HG02973 (cell line): ENCODE results near the gene BMI1.
A peak's percentile ranks its signal among the peaks of the same experiment; 100 is the strongest.
"Not testable (repeated sequence)": the region's sequence is repeated elsewhere in the genome, so short reads cannot be mapped to it uniquely, and the experiment has no call there.

Experiments
- ATAC-seq: cut with Tn5 transposase; IDR thresholded peaks from one replicate; pipeline ENCODE4 v1.9.1; 2021; ENCODE audit warnings: moderate library complexity; ENCODE audit not compliant: unreplicated experiment

Gene BMI1

DNA sequence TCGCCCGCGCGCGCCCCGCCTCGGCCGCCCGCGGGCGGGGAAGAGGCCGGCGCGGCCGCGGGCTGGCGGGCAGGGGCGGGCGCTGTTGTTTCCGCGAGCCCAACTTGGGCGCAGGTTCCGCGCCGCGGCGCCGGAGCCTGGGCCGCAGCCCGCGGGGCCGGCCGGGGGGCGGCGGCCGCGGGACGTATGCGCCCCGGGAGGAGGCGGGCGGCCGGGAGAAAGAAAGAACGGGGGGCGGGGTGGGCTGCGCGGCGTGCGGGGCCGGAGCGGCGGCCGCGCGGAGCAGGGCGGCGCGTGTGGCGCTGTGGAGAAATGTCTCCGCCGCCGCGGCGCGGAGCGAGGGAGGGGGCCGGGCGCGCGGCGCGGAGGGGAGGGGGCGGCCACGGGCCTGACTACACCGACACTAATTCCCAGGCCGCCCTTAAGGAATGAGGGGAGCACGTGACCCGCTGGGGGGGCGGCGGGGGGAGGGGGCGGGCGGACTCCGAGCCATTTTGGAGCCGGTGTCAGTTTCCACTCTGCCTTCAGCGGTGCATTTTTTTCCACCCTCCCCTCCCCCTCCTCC is at the start of gene BMI1:
Gene BMI1 (plus strand): TSS at position 509 of the 565 bp plus-strand sequence. CDS start 5,351 bp downstream, outside the sequence.
- ATAC-seq = peak; percentile 21

DNA sequence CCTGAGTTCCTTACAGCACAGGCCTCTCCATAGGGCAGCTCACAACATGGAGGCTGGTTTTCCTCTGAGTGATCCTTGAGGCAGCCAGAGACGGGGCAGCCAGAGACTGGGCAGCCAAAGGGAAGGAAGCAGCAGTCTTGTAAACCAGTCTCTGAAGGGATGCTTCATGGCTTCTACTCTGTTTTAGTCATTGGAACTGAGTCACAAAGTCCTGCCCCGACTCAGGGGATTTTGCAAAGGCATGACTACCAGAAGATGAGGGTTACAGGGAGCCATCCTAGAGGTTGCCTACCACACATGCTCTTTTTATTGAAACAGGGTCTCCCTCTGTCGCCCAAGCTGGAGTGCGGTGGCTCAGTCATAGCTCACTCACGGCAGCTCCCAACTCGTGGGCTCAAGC is 49.1 kb upstream of the BMI1 start:
- no peak for ATAC-seq

DNA sequence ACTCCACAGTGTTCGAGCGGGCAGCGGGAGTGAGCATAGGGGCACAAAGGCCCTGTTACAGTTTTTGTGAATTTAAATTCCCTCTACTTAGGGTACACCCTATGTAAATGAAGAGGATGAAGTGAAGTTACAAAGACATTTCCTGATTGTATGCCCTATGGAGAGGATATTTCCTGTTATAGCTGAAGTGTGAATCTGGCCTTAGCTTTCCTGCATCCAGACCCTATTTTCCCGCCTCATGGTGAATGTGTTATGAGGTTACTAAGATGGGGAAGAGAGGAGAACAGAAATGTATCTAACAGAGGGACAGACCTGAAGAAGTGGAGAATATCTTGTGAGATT is 42.5 kb upstream of the BMI1 start:
- ATAC-seq = no peak

DNA sequence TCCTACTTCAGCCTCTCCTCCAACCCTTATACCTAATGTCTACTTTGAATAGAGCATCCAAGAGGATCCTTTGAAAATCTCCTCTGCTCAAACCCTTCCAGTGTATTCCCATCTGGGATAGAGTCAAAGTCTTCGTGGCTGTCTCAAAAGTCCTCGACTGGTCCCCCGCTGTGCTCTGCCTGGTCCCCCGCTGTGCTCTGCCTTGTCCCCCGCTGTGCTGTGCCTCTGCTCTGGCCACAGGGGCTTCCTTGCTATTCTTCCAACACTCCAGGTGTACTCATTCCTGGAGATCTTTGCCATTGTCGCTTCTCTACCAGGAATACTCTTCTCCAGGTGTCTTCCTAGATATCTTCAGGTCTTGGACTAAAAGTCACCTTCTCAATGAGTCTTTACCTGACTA is 40.8 kb upstream of the BMI1 start:
- ATAC-seq = no peak

DNA sequence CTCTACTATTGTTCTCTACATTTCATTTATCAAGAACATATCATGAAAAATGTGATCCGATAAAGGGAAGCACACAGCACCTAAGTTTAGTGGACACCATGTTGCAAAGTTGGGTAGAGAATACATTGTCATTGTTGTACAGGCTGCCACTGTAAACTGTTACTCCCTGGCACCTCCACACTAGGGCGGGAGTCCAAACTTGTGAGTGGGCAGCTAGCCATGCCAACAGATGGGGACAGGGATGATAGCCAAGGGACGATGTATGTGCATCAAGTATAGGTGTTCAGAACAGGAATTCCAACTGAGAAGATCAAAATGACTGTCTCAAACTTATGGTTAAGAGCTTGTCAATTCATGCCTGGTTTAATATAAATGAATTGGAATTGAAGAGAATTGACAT is 35.8 kb upstream of the BMI1 start:
- no peak for ATAC-seq

DNA sequence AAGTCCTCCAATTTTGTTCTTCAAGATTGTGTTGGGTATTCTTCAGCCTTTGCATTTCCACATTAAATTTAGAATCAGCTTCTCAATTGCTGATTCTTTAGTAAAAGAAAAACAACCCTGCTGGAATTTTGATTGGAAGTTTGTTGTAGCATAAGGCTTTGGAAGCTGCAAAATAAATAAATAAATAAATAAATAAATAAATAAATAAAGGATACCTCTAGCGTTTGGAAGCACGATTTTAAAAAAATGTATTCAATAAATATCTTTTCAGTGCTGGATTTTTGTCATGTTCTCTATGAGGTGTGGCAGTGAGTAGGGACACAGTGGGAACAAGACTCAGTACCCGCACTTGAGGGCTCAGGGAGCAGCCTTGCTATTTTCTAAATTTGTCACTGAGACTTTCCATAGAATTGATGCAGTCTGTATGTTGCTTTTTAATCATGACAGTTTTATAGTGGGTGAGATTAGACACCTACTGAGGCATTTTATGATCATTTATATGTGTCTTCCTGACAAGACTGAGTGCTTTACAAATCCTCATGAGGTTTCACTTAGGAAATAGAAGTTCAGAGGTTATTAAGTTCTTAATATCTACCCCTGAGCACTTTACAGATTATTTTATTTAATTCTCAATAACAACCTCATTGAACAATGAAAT is 27.0 kb upstream of the BMI1 start:
- no peak for ATAC-seq

DNA sequence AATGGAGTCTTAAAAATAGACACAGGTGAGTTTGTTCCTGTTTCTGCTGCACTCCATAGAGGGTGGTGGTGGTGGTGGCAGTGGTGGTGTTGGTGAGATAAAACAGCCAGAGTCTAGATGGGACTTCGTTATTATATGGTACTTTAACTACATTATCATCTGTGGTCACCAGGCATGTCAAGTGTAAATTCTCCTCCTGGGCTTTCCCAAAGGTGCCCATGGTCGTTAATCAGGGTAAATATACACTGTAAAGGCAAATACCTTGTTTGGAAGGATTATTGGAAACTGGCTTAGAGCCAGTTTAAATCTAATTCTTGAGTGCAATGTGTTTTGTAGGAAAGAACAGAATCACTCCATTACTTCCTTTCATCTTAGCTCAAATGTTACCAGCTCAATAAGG is 26.2 kb upstream of the BMI1 start:
- no peak for ATAC-seq

DNA sequence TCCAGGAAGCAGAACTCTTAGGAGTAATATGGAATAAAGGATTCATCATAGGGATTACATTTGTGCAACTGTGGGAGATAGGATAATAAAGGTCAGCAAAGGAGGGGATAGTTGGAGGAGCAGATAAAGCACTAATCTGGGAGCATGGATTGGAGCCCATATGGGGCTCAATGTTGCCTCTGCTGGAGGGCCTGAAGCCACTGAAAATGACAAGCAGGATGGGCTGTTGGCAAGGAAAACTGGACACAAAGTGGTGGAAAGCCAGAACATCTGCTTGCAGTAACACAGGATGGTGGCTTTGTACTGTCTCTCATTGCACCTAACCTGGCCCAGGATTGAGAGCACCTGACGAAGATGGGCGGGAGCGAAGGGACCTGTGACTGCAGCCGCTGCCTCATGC is 19.7 kb upstream of the BMI1 start:
- no peak for ATAC-seq

DNA sequence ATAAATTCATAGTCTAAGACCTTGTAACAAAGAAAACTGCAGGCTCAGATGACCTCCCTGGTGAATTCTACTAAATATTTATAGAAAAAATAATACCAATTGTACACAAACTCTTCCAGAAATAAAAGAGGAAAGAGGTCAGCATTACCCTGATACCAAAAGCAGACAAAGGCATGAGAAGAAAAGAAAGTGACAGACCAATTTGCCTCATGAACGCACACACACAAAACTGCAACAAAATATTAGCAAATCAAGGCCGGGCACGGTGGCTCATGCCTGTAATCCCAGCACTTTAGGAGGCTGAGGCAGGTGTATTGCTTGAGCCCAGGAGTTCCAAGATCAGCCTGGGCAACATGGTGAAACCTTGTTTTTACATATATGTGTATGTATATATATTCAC is 17.4 kb upstream of the BMI1 start:
- ATAC-seq = no peak

DNA sequence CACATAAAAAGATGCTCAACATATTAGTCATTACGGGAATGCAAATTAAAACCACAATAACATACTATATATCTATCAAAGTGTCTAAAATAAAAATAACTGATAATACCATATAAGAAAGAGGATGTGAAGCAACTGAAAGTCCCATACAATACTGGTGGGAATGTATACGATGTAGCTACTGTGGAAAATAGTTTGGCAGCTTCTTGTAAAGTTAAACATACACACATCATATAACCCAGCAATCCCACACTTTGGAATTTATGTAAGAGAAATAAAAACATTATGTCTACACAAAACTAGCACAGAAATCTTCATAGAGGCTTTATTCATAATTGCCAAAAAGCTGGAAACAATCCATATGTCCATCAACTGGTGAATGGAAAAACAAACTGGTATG is 15.2 kb upstream of the BMI1 start:
- no peak for ATAC-seq

DNA sequence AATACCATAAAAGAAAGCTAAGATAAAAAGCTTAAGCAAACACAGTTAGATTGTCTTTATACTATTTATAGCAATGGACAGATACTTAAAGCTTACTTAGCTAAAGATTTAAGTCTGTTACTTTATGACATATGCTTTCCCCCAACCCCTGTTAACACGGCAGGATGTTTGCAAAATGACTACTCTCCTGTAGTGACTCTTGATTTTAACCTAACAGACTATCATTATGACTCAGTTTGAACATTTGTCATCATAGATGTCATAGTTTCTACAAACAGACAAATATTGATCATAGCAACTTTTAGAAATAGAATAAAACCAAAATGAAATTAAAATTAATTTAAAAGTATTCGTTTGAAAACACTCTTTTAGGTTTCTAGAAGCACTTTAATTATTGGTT is 12.5 kb upstream of the BMI1 start:
- ATAC-seq = peak; percentile 93

DNA sequence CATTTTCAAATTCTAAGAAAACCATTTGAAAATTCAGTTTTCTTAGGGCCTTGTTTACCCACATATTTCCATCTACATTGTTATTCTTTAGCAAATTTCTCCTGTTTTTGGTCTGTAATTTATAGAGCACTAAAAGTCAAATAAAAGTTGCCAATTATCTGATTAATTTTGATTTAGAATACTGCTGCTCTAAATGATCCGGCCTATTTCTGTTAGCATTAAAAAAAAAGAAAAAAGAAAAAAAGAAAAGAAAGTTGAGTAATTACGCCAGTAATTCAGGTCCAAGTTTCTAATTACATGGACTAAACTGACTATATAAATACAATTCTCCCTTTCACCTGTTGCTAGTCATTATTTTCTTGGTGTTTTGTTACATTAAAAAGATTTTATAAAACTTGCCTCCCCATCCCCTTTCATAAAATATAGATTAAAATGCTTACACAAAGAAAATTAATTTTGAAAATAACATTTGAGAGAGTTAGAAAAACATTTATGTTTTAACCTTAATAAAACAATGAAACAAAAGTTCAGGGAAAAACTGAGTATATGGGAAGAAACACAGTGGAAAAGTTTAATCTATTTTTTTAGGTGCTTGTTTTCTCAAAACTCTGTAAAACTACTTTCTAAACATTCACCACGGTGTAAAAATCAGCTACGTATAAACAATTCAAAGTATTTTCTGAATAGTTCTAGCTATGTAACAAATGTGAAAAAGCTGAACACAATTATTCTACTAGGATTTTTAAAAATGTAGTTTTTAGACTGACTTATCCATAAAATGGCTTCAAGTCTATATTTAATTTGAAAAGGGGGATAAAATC is 11.5 kb upstream of the BMI1 start:
- ATAC-seq = no peak

DNA sequence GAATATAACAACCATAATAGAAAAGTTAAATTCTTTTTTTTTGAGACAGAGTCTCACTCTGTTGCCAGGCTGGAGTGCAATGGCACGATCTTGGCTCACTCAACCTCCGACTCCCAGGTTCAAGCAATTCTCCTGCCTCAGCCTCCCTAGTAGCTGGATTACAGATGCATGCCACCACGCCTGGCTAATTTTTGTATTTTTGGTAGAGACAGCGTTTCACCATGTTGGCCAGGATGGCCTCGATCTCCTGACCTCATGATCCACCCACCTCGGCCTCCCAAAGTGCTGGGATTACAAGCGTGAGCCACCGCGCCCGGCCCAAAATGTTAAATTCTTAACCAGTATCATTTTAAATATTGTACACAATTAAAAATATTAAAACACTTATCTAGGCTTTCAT is 10.9 kb upstream of the BMI1 start:
- not testable (repeated sequence) for ATAC-seq

DNA sequence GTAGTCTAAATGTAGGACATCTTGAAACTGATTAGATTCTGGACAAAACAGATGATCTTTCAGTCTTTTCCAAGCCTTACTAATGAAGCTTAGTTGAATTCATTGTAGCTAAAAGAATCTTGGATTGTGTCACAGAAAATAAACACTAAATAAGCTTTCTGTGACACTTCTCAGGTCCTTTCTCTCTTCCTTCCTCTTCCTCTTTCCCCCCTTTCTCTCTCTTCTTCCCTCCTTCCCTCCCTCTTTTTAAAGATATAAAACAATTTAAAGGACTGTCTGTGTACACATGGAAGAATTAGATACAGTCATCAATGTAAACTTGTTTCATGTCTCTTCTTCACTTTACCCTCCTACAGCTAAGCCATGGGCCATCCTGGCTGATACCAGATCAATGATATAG is 10.0 kb upstream of the BMI1 start:
- no peak for ATAC-seq

DNA sequence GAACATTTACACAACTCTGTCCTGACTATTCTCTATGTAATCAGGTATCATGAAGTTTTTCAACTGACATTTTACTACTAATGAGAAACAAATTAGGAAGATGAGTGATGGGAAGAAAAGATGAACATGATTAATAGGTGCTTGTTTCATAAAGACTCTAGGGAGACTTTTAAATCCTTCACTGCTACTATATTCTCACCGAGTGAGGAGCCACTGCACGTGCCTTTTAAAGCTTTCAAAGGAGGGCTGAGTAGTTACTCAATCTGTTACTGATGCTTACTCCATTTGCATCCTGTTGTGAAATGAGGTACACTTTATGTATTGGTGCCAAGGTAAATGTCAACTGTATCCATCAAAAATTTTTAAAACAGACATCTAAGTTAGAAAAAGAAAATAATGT is 6.0 kb upstream of the BMI1 start:
- no peak for ATAC-seq

DNA sequence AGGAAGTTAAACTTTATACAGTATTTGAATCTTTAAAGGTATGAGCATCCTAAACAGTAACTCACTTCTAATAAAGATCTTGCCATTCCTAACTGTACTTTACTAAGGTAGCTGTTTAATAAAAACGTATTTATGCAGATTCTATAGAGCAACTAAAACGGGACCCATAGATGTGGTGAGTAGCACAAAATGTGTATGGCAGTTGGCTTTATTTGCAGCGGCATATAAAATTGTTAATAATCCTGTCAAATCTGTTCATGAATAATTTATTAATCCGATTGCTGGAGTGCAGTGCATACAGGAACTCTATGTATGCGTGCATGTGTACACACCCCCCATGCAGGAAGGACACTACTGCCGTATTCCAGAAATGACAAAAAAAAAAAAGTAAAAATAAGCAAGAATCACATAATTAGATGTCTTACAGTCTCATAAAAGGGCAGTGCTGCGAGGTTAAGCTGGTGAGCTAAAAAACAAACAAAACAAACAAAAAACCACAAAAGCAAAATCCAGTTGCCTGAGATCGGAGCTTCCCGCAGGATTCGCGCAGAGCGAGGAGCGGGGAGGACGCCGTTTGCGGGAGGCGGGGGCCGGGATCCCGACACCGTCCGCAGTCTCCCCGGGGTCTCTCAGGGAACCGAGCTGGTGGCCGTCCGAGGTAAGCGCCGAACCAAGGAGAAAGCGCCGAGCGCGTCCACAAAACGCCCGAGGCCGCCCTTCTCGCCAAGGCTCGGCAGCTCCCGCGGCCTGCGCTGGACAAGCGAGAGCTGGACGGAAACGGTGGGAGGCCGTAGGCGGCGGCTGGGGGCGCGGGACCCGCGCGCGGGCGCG is 5.2 kb upstream of the BMI1 start:
- peak; percentile 17 for ATAC-seq

DNA sequence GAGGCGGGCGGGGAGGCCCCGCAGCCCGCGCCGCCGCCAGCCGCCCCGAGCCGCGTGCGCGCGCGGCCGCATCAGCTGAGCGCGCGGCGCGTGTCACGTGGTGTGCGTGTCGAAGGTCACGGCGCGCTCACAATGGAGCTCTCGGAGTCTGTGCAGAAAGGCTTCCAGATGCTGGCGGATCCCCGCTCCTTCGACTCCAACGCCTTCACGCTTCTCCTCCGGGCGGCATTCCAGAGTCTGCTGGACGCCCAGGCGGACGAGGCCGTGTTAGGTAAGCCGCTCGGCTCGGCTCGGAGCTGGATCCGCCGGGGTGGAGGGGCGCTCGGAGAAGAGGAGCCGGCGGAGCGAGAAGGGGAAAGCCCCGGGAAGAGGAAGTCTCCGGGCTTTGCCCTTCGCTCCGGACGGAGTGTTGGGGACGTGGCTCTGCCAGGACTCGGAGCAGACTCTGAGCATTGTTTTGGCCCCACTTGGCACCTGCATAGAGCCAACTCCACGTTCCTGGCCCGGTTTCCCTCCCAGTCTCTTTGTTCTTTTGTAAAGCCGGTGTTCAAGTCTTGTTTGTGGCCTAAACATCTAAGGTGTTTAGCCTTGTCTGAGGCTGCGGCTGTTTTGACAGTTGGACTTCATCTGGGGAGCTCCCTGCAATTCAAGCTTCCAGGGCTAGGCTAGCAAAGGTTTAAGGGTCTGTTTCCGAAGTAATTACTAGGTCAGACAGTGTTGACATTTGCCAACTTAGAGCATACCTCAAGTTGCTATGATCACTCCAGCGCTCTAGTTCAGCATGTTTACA is 4.4 kb upstream of the BMI1 start, which contains the start of gene COMMD3:
Gene COMMD3 (plus strand): TSS at position 103 of the 790 bp plus-strand sequence. CDS start 30 bp downstream, at position 133.
- peak; percentile 53 for ATAC-seq

DNA sequence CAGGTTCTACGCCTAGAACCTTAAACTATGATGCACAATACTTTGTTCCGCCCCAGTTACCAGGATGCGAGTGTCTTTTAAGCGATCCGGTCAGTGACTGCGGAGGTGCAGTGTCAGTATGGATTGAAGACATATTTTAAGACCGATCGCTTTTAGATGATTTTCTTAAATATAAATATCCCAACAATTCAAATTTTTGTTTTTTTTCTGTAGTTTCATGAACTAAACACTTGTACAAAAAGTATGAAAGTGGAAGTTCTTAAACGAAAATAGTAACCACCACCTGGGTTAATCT is 3.9 kb upstream of the BMI1 start:
- no peak for ATAC-seq

DNA sequence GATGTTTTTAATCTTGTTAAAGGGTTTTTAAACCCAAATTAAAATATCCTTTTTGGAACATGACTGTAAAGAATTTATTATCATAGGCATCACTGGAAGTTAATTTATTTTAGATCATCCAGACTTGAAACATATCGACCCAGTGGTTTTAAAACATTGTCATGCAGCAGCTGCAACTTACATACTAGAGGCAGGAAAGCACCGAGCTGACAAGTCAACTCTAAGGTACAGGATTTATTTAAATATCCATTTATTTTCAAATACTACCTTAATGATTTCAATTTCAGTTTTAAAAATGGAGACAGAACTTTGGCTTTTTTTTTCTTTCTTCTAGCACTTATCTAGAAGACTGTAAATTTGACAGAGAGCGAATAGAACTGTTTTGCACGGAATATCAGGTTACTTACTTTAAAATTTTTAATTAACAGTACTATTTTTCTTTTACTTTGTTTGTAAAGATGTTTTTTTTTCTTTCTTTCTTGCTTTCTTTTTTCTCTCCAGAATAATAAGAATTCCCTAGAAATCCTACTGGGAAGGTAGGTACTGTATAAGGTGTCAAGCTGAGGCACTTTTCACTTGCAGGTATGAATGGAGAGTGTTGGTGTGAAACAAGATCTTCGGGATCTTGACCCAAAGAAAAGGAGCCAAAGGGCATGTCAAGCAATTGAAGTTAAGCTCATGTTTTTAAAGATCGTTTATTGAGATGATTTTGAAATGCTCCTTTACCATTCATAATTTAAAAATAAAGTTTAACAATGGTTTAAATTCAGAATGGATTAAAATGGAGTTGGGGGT is 2.9 kb upstream of the BMI1 start:
- ATAC-seq = no peak

DNA sequence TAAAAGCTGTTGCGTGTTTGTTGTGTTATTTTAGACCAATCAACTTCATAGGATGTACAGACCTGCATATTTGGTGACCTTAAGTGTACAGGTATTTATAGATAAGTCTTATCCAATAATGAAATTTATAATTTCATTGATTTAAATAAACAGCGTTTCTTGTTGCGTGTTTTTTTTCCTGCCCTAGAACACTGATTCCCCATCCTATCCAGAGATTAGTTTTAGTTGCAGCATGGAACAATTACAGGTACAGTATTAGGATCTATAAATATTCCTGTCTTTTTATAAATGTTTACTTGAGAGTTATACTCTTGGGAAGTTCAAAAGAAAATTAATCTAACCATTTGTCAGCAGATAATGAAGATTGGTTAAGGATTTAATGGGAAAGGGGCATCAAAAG is 2.1 kb upstream of the BMI1 start:
- no peak for ATAC-seq
